ENCODE measurements around the gene PLPP6. TPM values are rescaled to one million over a fixed set of nuclear protein-coding genes. Genes with fewer than 3 reads are reported as not detected.

The PLPP6 gene
- total and polyA plus RNA-seq, 2 donors (not counting 3 experiments of a cell fraction or from before 2014, with no cell fraction given): 6.3 to 6.4 TPM

DNA sequence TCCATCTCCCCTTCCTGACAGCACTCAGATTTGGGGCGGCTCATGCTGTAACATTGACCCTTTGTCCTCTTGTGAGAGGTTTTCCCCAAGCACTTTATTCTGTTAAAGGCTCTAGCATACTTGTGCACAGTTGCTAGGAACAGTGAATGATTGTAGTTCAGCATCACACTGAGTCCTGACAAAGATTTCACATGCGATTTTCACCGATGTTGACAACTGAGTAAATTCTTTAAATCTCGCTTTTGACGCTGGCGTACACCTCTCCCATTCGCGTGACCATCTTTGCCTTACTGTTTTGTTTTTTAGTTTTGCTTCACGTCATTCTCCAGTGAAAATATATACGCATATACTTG is 18.1 kb downstream of the PLPP6 start:
- no peak for TF ChIP-seq JUN (IDR thresholded peaks at IDR 0.05; ENCODE audit: borderline replicate concordance, insufficient read depth, insufficient read length, low read depth)
- TF ChIP-seq, protein P1, sequence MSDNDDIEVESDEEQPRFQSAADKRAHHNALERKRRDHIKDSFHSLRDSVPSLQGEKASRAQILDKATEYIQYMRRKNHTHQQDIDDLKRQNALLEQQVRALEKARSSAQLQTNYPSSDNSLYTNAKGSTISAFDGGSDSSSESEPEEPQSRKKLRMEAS (IDR thresholded peaks at IDR 0.05; ENCODE audit: insufficient read depth, insufficient read length): no peak
- POLR2A ChIA-PET: no interaction called here
- dilution Hi-C loops (cut with MboI; ENCODE audit: extremely low pct_ligation_motif_present, low sequenced_read_pairs) (no loop called here), intact Hi-C loops (cut with micrococcal nuclease) (no loop called here)
- H3K79me2 ChIP-seq (ENCODE audit: control insufficient read depth, insufficient read depth, low read length): peaks cover 22% of the 10 kb centered on the region
- peaks cover 6% of the 10 kb centered on the region for H3K4me1 ChIP-seq (ENCODE audit: control insufficient read depth, extremely low read depth, insufficient read depth, low read length)
- no peaks in the 10 kb centered on the region for H3K27me3 ChIP-seq (ENCODE audit: control insufficient read depth in 2 of 2, insufficient read depth in 2 of 2, low read length in 2 of 2)
- peak overlapping the region; percentile 68 for H2AFZ ChIP-seq (ENCODE audit: low read depth, low read length)
- no peaks in the 10 kb centered on the region for H4K20me1 ChIP-seq (replicated peaks; ENCODE audit: control insufficient read depth, extremely low read depth, insufficient read depth, low read length)
- FAIRE-seq (no peak), DNase-seq (ENCODE audit: low read depth, low spot score) (peak; percentile 58)
- H3K27ac ChIP-seq (ENCODE audit: insufficient read depth, low read depth, low read length): peak overlapping the region; percentile 71
- no peaks in the 10 kb centered on the region for H3K9me3 ChIP-seq (replicated peaks; ENCODE audit: control insufficient read depth, insufficient read depth, low read length)
- H3K9ac ChIP-seq (replicated peaks; ENCODE audit: extremely low read depth, insufficient read depth, low read length): peak overlapping the region; percentile 89
- CTCF ChIA-PET: interaction anchor here (0.9 to 1.0 kb wide), 3 partner anchors 36 to 97 kb away, joined by 3 read pairs; no protein-coding TSS in a partner anchor
- H3K4me3 ChIP-seq (replicated peaks in 1 of 3; ENCODE audit: insufficient read depth in 1 of 3, low read depth in 1 of 3, low read length in 3 of 3): peak overlapping the region; percentile 69 to 84 (median 75)
- no peaks in the 10 kb centered on the region for H3K9me1 ChIP-seq (replicated peaks; ENCODE audit: control insufficient read depth, extremely low read depth, insufficient read depth, low read length)
- peaks cover 0 to 3% of the 10 kb centered on the region in 2 experiments for H3K36me3 ChIP-seq (ENCODE audit: control insufficient read depth in 2 of 2, extremely low read depth in 1 of 2, insufficient read depth in 2 of 2, low read length in 2 of 2)
- BruUV-seq (replicated peaks): TSS peak; percentile 46
- peak overlapping the region; percentile 97 for H3K4me2 ChIP-seq (ENCODE audit: insufficient read depth, low read length)

DNA sequence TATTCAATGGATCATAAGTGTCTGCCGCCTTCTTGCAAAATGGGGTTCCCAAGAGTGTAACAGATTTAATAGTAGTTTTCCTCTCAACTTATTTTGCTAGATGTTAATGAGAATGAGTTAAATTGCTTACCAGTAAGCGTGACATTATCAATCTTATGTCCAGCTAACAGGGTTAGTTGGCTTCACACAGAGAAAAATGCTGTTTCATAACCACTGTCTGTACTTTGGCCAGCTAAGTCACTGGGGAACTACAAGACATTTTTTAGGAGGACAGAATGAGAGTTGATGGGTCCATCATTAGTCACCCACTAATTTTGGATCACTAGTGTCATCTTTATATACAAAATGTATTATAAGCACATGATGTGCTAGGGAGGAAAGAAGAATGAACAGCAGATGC is 18.7 kb downstream of the PLPP6 start:
- no peaks in the 10 kb centered on the region for H4K20me1 ChIP-seq (replicated peaks; ENCODE audit: control insufficient read depth, extremely low read depth, insufficient read depth, low read length)
- peak overlapping the region in 2 of 3 experiments; percentile 75 to 84 for H3K4me3 ChIP-seq (replicated peaks in 1 of 3; ENCODE audit: insufficient read depth in 1 of 3, low read depth in 1 of 3, low read length in 3 of 3)
- H3K79me2 ChIP-seq (ENCODE audit: control insufficient read depth, insufficient read depth, low read length): peaks cover 22% of the 10 kb centered on the region
- H2AFZ ChIP-seq (ENCODE audit: low read depth, low read length): no peak overlapping the region
- FAIRE-seq (no peak), DNase-seq (ENCODE audit: low read depth, low spot score) (no peak)
- intact Hi-C loops (cut with micrococcal nuclease): no loop called here
- no peak for TF ChIP-seq EZH2 (IDR thresholded peaks at IDR 0.05; ENCODE audit: borderline replicate concordance, low read depth, low read length, severe bottlenecking)
- TF ChIP-seq, protein P1 (IDR thresholded peaks at IDR 0.05; ENCODE audit: insufficient read depth, insufficient read length): no peak
- TF ChIP-seq, protein P2, sequence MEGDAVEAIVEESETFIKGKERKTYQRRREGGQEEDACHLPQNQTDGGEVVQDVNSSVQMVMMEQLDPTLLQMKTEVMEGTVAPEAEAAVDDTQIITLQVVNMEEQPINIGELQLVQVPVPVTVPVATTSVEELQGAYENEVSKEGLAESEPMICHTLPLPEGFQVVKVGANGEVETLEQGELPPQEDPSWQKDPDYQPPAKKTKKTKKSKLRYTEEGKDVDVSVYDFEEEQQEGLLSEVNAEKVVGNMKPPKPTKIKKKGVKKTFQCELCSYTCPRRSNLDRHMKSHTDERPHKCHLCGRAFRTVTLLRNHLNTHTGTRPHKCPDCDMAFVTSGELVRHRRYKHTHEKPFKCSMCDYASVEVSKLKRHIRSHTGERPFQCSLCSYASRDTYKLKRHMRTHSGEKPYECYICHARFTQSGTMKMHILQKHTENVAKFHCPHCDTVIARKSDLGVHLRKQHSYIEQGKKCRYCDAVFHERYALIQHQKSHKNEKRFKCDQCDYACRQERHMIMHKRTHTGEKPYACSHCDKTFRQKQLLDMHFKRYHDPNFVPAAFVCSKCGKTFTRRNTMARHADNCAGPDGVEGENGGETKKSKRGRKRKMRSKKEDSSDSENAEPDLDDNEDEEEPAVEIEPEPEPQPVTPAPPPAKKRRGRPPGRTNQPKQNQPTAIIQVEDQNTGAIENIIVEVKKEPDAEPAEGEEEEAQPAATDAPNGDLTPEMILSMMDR (IDR thresholded peaks at IDR 0.05; ENCODE audit: extremely low read depth in 1 of 2, insufficient read depth in 1 of 2, low read depth in 1 of 2, low read length in 2 of 2): no peak
- BruUV-seq (replicated peaks): no TSS peak
- peak overlapping the region; percentile 97 for H3K4me2 ChIP-seq (ENCODE audit: insufficient read depth, low read length)
- no peak overlapping the region for H3K27ac ChIP-seq (ENCODE audit: insufficient read depth, low read depth, low read length)
- peaks cover 0 to 3% of the 10 kb centered on the region in 2 experiments for H3K36me3 ChIP-seq (ENCODE audit: control insufficient read depth in 2 of 2, extremely low read depth in 1 of 2, insufficient read depth in 2 of 2, low read length in 2 of 2)
- H3K4me1 ChIP-seq (ENCODE audit: control insufficient read depth, extremely low read depth, insufficient read depth, low read length): peaks cover 6% of the 10 kb centered on the region
- peak overlapping the region; percentile 89 for H3K9ac ChIP-seq (replicated peaks; ENCODE audit: extremely low read depth, insufficient read depth, low read length)
- CTCF ChIA-PET: no interaction called here
- H3K27me3 ChIP-seq (ENCODE audit: control insufficient read depth in 2 of 2, insufficient read depth in 2 of 2, low read length in 2 of 2): no peaks in the 10 kb centered on the region
- H3K9me1 ChIP-seq (replicated peaks; ENCODE audit: control insufficient read depth, extremely low read depth, insufficient read depth, low read length): no peaks in the 10 kb centered on the region
- no peaks in the 10 kb centered on the region for H3K9me3 ChIP-seq (replicated peaks; ENCODE audit: control insufficient read depth, insufficient read depth, low read length)
- POLR2A ChIA-PET: no interaction called here
- dilution Hi-C loops (cut with MboI; ENCODE audit: extremely low pct_ligation_motif_present, low sequenced_read_pairs): no loop called here
